Bronchial epithelial cell (primary cell): ENCODE data around the gene LRRC8E. TPM values are rescaled to one million over a fixed set of nuclear protein-coding genes. Genes with fewer than 3 reads are reported as not detected.
"Not testable (repeated sequence)": the region's sequence is repeated elsewhere in the genome, so short reads cannot be mapped to it uniquely, and the experiment has no call there.

Source experiments
- DNase-seq: peaks from one replicate; pipeline ENCODE4 v3.0.0-alpha.2; 2010; ENCODE audit warnings: low read depth
- FAIRE-seq: peaks from 2 replicates; lab custom pipeline; 2011; peaks lifted over from hg19 to GRCh38; lab: Jason Lieb, UNC
- H3K27me3 ChIP-seq: 2 replicates; pipeline ENCODE4 v1.5.1; 2011; ENCODE audit warnings: low read length; ENCODE audit not compliant: control insufficient read depth, insufficient read depth
- H3K36me3 ChIP-seq: 2 replicates; pipeline ENCODE4 v1.5.1; 2011; ENCODE audit warnings: low read length; ENCODE audit not compliant: control insufficient read depth, insufficient read depth
- H3K4me3 ChIP-seq: 2 replicates; pipeline ENCODE4 v1.5.1; 2011; ENCODE audit warnings: mild to moderate bottlenecking, low read depth, low read length, control low read depth
- CTCF ChIP-seq: IDR thresholded peaks from 2 replicates; pipeline ENCODE4 v1.5.1; 2011; ENCODE audit warnings: mild to moderate bottlenecking, moderate library complexity, low read length, control low read depth, inconsistent platforms; ENCODE audit not compliant: insufficient read depth, severe bottlenecking
- total RNA-seq: library from RNA; depleted of rRNA; stranded (reverse); fragments of >200 nt; gene quantifications from 2 replicates; pipeline ENCODE4 v1.2.1, GENCODE V29; 2014

LRRC8E gene
- total RNA-seq, 1 donor from 2014 or later: 7.6 TPM

DNA sequence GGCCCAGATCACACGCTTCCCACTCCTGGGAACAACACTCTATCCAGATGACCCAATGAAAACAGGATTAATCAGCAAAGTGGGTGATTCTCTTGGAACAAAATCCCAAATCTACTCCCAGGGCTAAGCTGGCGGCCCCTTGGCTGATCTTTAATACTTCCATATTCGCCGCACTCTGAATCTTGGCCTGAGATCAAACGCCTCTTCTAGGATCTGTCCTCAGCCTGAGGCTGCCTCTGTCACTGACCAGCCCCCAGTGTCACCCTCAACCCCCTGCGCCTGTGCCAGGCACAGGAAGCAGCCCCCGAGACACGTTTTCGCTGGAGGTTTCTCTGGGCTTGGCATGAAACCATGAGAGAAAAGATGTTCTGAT is 40.0 kb downstream of the LRRC8E start:
- Histone ChIP-seq H3K27me3 (no peaks in the 10 kb centered on the region), H3K36me3 (peaks cover 17% of the 10 kb centered on the region), H3K4me3 (no peak overlapping the region)
- FAIRE-seq (no peak), DNase-seq (no peak)
- no peak for TF ChIP-seq CTCF

DNA sequence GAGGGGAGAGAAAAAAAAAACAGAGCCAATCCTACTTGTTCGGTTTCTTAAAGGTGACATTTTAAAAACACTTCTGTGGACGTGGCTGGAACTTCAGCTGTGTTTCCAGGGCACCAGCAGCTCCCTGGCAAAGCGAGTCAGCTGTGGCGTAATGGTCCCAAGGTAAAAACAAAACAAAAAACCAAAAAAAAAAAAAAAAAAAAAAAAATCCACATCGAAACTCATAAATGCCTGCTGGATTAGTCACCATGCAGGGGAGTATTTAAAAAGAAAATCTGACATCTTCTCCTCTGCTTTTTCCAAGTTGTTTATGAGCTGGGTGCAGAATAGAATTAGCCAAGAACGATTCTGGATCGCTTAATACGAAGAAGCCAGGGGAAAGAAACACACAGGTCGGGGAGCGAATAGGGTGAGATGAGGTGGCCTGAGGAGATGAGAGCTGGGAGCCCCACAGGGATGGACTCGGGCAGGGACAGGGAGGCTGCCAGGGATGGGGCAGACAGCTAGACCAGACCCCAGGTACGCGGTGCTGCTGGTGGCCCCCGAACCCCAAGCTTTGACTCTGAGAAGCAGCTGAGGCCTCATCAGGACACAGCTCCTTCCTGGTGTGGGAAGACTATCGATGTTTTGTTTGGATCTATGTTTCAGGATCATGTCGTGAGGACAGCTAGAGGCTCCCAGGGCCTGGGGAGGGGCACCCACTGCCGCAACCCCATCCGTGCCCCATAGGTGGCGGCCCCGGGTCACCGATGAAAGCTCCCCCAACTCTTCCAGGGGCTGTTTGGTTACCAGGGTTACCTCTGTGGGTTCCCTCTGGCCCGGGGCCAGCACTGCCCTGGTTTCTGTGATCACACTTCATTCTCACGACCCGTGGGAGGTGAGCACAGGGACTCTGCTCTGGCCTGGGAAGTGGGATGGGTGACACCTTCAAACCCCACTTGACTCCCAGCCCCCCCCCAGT is 40.7 kb downstream of the LRRC8E start:
- Histone ChIP-seq H3K36me3 (peaks cover 24% of the 10 kb centered on the region), H3K4me3 (no peak overlapping the region), H3K27me3 (no peaks in the 10 kb centered on the region)
- DNase-seq (peak; percentile 47), FAIRE-seq (no peak)
- peak; percentile 54 for TF ChIP-seq CTCF

- not testable (repeated sequence) for DNase-seq, H3K4me3 ChIP-seq, H3K27me3 ChIP-seq, FAIRE-seq
- H3K36me3 ChIP-seq: peaks cover 27% of the 10 kb centered on the region
Measured at GRCh38 chr19:7930030-7930429, 41.7 kb downstream of the LRRC8E start.

DNA sequence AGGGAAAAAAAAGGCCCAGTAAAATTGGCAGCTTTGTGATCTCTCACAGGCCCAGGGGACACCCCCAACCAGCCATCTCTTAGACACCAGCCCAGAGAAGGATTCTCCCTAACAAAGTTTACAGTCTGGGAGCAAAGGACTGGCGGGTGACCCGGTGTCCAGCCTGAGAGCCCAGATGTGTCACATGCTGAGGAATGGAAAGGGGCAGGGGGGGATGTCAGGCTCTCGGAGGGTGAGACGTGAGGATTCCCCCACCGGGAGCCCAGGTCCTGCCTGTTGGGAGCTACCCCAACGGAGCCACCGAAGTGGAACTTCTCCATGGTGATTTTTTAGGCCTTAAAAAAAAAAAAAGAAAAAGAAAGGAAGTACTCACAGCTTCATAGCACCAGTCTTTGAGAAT is 42.5 kb downstream of the LRRC8E start:
- no peak for FAIRE-seq
- no peak for TF ChIP-seq CTCF
- H3K36me3 ChIP-seq: peaks cover 30% of the 10 kb centered on the region
- no peaks in the 10 kb centered on the region for H3K27me3 ChIP-seq
- no peak for DNase-seq
- no peak overlapping the region for H3K4me3 ChIP-seq

- no peaks in the 10 kb centered on the region for H3K27me3 ChIP-seq
- peaks cover 32% of the 10 kb centered on the region for H3K36me3 ChIP-seq
- DNase-seq (no peak), FAIRE-seq (no peak)
- no peak for TF ChIP-seq CTCF
- no peak overlapping the region for H3K4me3 ChIP-seq
Measured at GRCh38 chr19:7931221-7932061, 43.1 kb downstream of the LRRC8E start.
